SK-N-SH (cell line): ENCODE data around the gene RUVBL1.

ENCODE experiments used
- FOXM1 ChIP-seq: IDR thresholded peaks from 2 replicates; pipeline ENCODE4 v1.4.0; 2012; ENCODE audit warnings: low read depth, mild to moderate bottlenecking
- GABPA ChIP-seq: IDR thresholded peaks from 2 replicates; pipeline ENCODE4 v1.4.0; 2012; ENCODE audit warnings: low read depth, mild to moderate bottlenecking
- NRF1 ChIP-seq: IDR thresholded peaks from 2 replicates; pipeline ENCODE4 v1.6.1; 2012; ENCODE audit warnings: low read depth, mild to moderate bottlenecking, low read length
- RFX5 ChIP-seq: IDR thresholded peaks from 2 replicates; pipeline ENCODE4 v1.6.1; 2012; ENCODE audit warnings: mild to moderate bottlenecking, improper control_type of control experiment, low read length
- TF ChIP-seq, protein P1 (sequence below): fragments of 150-350 bp; IDR thresholded peaks from 2 replicates; pipeline ENCODE4 v1.6.1; 2017; ENCODE audit warnings: antibody characterized with exemption, low read length, low read depth, borderline replicate concordance
- TF ChIP-seq, protein P2 (sequence below): fragments of 200-600 bp; sonication (generic); IDR thresholded peaks from 2 replicates; pipeline ENCODE4 v1.6.1; 2017; ENCODE audit warnings: antibody characterized with exemption, mild to moderate bottlenecking, moderate library complexity
- TF ChIP-seq, protein P3 (sequence below): IDR thresholded peaks from 2 replicates; pipeline ENCODE4 v1.6.1; 2012; ENCODE audit warnings: mild to moderate bottlenecking, low read depth, low read length, moderate library complexity

DNA sequence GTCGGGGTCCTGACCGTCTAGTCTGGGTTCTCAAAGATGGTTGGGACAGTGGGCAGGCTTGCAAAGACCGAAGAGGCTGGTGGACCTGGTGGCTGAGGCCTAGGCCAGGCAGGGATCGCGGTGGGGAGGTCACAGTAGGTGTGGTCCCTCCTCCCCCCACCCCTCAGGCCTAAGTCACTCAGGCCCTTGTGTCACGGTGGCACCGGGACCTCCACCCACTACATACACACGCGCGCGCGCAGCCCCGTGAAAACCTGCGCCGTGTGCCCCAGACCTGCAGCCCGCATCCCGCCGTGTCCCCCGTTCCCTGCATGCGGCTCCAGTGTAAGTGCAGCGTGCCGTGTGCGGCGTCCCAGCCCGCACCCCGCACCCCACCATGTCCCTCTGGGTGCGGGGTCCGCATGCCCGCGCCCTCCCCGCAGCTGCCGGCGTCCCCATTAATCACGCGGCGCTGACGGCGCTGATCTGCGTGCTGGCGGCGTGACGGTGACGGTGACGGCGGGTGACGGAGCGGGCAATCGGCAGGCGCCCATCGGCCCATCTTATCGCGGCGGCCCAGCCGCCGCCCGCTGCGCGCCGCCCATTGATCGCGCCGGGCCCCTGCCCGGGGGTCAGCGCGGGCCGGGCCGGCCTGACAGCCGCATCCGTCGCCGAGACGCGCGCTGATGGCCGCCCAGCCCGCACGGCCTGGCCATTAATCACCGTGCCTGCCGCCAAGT, 47.0 kb downstream of the RUVBL1 start:
- TF ChIP-seq, protein P1, sequence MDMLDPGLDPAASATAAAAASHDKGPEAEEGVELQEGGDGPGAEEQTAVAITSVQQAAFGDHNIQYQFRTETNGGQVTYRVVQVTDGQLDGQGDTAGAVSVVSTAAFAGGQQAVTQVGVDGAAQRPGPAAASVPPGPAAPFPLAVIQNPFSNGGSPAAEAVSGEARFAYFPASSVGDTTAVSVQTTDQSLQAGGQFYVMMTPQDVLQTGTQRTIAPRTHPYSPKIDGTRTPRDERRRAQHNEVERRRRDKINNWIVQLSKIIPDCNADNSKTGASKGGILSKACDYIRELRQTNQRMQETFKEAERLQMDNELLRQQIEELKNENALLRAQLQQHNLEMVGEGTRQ: no peak
- no peak for TF ChIP-seq RFX5
- TF ChIP-seq, protein P2, sequence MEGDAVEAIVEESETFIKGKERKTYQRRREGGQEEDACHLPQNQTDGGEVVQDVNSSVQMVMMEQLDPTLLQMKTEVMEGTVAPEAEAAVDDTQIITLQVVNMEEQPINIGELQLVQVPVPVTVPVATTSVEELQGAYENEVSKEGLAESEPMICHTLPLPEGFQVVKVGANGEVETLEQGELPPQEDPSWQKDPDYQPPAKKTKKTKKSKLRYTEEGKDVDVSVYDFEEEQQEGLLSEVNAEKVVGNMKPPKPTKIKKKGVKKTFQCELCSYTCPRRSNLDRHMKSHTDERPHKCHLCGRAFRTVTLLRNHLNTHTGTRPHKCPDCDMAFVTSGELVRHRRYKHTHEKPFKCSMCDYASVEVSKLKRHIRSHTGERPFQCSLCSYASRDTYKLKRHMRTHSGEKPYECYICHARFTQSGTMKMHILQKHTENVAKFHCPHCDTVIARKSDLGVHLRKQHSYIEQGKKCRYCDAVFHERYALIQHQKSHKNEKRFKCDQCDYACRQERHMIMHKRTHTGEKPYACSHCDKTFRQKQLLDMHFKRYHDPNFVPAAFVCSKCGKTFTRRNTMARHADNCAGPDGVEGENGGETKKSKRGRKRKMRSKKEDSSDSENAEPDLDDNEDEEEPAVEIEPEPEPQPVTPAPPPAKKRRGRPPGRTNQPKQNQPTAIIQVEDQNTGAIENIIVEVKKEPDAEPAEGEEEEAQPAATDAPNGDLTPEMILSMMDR: no peak
- no peak for TF ChIP-seq FOXM1
- TF ChIP-seq NRF1: no peak
- TF ChIP-seq GABPA: no peak
- TF ChIP-seq, protein P3, sequence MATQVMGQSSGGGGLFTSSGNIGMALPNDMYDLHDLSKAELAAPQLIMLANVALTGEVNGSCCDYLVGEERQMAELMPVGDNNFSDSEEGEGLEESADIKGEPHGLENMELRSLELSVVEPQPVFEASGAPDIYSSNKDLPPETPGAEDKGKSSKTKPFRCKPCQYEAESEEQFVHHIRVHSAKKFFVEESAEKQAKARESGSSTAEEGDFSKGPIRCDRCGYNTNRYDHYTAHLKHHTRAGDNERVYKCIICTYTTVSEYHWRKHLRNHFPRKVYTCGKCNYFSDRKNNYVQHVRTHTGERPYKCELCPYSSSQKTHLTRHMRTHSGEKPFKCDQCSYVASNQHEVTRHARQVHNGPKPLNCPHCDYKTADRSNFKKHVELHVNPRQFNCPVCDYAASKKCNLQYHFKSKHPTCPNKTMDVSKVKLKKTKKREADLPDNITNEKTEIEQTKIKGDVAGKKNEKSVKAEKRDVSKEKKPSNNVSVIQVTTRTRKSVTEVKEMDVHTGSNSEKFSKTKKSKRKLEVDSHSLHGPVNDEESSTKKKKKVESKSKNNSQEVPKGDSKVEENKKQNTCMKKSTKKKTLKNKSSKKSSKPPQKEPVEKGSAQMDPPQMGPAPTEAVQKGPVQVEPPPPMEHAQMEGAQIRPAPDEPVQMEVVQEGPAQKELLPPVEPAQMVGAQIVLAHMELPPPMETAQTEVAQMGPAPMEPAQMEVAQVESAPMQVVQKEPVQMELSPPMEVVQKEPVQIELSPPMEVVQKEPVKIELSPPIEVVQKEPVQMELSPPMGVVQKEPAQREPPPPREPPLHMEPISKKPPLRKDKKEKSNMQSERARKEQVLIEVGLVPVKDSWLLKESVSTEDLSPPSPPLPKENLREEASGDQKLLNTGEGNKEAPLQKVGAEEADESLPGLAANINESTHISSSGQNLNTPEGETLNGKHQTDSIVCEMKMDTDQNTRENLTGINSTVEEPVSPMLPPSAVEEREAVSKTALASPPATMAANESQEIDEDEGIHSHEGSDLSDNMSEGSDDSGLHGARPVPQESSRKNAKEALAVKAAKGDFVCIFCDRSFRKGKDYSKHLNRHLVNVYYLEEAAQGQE: no peak
